ENCODE results near the gene PKP1. TPM values are rescaled to one million over a fixed set of nuclear protein-coding genes. Genes with fewer than 3 reads are reported as not detected.

Gene PKP1
- total and polyA plus RNA-seq, 7 donors = 0.32 to 6.7 (median 2.4) TPM

GRCh38 chr1:201334325-201335173, 51.2 kb downstream of the PKP1 start:
- 51 to 59% (median 59%) methylated on average over 11 of the region's 11 CpGs for WGBS, 3 donors
- ATAC-seq (no peak), DNase-seq (no peak)
- H3K4me1 ChIP-seq = peaks cover 4% of the 10 kb centered on the region
- H3K9me3 ChIP-seq = no peaks in the 10 kb centered on the region
- no peak overlapping the region for H3K4me3 ChIP-seq
- no peaks in the 10 kb centered on the region for H3K36me3 ChIP-seq (ENCODE audit: insufficient read depth in 1 of 2, low read depth in 1 of 2)
- intact Hi-C loops (cut with DNase I) = no loop called here
- no peak for TF ChIP-seq CTCF (IDR thresholded peaks at IDR 0.05)
- H3K27ac ChIP-seq = peak overlapping the region; percentile 42
- no peaks in the 10 kb centered on the region for H3K27me3 ChIP-seq (ENCODE audit: insufficient read depth in 3 of 3, low read length in 2 of 3)

- DNase-seq (no peak), ATAC-seq (no peak)
- no peak overlapping the region for H3K4me3 ChIP-seq
- no peaks in the 10 kb centered on the region for H3K4me1 ChIP-seq
- no peaks in the 10 kb centered on the region for H3K27me3 ChIP-seq (ENCODE audit: insufficient read depth in 3 of 3, low read length in 2 of 3)
- intact Hi-C loops (cut with DNase I) = no loop called here
- WGBS, 3 donors = 74 to 79% (median 75%) methylated on average over 10 of the region's 10 CpGs
- no peaks in the 10 kb centered on the region for H3K9me3 ChIP-seq
- peak overlapping the region; percentile 42 for H3K27ac ChIP-seq
- no peak for TF ChIP-seq CTCF (IDR thresholded peaks at IDR 0.05)
- no peaks in the 10 kb centered on the region for H3K36me3 ChIP-seq (ENCODE audit: insufficient read depth in 1 of 2, low read depth in 1 of 2)
These were observed 52.0 kb downstream of the PKP1 start for GRCh38 chr1:201335174-201335870.

- intact Hi-C loops (cut with DNase I) = no loop called here
- Histone ChIP-seq H3K4me1 (no peaks in the 10 kb centered on the region), H3K9me3 (no peaks in the 10 kb centered on the region), H3K27me3 (ENCODE audit: insufficient read depth in 3 of 3, low read length in 2 of 3) (no peaks in the 10 kb centered on the region), H3K27ac (no peak overlapping the region), H3K36me3 (ENCODE audit: insufficient read depth in 1 of 2, low read depth in 1 of 2) (no peaks in the 10 kb centered on the region), H3K4me3 (no peak overlapping the region)
- TF ChIP-seq CTCF (IDR thresholded peaks at IDR 0.05) = no peak
- 74 to 87% (median 80%) methylated on average over 3 of the region's 3 CpGs for whole genome bisulfite sequencing, 3 donors
- no peak for DNase-seq
- ATAC-seq = no peak
These were observed 52.6 kb downstream of the PKP1 start for GRCh38 chr1:201335901-201336300.

GRCh38 chr1:201336711-201337450, 53.6 kb downstream of the PKP1 start:
- no peak for TF ChIP-seq CTCF (IDR thresholded peaks at IDR 0.05)
- Histone ChIP-seq H3K4me1 (no peaks in the 10 kb centered on the region), H3K27ac (no peak overlapping the region), H3K4me3 (no peak overlapping the region), H3K27me3 (ENCODE audit: insufficient read depth in 3 of 3, low read length in 2 of 3) (no peaks in the 10 kb centered on the region), H3K9me3 (no peaks in the 10 kb centered on the region), H3K36me3 (ENCODE audit: insufficient read depth in 1 of 2, low read depth in 1 of 2) (no peaks in the 10 kb centered on the region)
- intact Hi-C loops (cut with DNase I) = no loop called here
- ATAC-seq (no peak), DNase-seq (no peak)
- 94 to 97% (median 95%) methylated on average over 9 of the region's 9 CpGs for WGBS, 3 donors

Measured in psoas muscle (tissue), 8 donors.